ENCODE data around the gene STAP1. TPM values are rescaled to one million over a fixed set of nuclear protein-coding genes. Genes with fewer than 3 reads are reported as not detected.

STAP1 gene
- total and polyA plus RNA-seq, 2 of the 8 experiments (the other 6 are each of a cell fraction or from before 2014, with no cell fraction given), result not detected

DNA sequence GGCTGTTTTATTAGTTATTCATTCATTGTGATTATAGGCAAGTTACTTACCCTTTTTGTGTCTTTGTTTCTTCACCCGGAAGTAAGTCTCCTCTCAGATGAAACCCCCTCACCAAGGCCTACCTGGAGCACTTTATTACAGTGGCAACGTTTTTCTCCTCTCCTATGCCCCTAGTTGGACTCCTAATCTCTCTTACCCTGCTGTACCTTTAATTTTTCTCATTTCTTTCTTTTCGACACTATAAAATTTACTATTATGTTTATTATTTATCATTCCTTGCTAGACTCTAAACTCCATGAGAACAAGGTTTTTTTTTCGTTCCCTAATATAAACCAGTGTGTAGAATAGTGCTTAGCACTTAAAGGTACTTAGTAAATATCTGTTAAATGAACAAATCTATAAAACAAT is 17.5 kb downstream of the STAP1 start (continued):
- TF ChIP-seq, protein P1, sequence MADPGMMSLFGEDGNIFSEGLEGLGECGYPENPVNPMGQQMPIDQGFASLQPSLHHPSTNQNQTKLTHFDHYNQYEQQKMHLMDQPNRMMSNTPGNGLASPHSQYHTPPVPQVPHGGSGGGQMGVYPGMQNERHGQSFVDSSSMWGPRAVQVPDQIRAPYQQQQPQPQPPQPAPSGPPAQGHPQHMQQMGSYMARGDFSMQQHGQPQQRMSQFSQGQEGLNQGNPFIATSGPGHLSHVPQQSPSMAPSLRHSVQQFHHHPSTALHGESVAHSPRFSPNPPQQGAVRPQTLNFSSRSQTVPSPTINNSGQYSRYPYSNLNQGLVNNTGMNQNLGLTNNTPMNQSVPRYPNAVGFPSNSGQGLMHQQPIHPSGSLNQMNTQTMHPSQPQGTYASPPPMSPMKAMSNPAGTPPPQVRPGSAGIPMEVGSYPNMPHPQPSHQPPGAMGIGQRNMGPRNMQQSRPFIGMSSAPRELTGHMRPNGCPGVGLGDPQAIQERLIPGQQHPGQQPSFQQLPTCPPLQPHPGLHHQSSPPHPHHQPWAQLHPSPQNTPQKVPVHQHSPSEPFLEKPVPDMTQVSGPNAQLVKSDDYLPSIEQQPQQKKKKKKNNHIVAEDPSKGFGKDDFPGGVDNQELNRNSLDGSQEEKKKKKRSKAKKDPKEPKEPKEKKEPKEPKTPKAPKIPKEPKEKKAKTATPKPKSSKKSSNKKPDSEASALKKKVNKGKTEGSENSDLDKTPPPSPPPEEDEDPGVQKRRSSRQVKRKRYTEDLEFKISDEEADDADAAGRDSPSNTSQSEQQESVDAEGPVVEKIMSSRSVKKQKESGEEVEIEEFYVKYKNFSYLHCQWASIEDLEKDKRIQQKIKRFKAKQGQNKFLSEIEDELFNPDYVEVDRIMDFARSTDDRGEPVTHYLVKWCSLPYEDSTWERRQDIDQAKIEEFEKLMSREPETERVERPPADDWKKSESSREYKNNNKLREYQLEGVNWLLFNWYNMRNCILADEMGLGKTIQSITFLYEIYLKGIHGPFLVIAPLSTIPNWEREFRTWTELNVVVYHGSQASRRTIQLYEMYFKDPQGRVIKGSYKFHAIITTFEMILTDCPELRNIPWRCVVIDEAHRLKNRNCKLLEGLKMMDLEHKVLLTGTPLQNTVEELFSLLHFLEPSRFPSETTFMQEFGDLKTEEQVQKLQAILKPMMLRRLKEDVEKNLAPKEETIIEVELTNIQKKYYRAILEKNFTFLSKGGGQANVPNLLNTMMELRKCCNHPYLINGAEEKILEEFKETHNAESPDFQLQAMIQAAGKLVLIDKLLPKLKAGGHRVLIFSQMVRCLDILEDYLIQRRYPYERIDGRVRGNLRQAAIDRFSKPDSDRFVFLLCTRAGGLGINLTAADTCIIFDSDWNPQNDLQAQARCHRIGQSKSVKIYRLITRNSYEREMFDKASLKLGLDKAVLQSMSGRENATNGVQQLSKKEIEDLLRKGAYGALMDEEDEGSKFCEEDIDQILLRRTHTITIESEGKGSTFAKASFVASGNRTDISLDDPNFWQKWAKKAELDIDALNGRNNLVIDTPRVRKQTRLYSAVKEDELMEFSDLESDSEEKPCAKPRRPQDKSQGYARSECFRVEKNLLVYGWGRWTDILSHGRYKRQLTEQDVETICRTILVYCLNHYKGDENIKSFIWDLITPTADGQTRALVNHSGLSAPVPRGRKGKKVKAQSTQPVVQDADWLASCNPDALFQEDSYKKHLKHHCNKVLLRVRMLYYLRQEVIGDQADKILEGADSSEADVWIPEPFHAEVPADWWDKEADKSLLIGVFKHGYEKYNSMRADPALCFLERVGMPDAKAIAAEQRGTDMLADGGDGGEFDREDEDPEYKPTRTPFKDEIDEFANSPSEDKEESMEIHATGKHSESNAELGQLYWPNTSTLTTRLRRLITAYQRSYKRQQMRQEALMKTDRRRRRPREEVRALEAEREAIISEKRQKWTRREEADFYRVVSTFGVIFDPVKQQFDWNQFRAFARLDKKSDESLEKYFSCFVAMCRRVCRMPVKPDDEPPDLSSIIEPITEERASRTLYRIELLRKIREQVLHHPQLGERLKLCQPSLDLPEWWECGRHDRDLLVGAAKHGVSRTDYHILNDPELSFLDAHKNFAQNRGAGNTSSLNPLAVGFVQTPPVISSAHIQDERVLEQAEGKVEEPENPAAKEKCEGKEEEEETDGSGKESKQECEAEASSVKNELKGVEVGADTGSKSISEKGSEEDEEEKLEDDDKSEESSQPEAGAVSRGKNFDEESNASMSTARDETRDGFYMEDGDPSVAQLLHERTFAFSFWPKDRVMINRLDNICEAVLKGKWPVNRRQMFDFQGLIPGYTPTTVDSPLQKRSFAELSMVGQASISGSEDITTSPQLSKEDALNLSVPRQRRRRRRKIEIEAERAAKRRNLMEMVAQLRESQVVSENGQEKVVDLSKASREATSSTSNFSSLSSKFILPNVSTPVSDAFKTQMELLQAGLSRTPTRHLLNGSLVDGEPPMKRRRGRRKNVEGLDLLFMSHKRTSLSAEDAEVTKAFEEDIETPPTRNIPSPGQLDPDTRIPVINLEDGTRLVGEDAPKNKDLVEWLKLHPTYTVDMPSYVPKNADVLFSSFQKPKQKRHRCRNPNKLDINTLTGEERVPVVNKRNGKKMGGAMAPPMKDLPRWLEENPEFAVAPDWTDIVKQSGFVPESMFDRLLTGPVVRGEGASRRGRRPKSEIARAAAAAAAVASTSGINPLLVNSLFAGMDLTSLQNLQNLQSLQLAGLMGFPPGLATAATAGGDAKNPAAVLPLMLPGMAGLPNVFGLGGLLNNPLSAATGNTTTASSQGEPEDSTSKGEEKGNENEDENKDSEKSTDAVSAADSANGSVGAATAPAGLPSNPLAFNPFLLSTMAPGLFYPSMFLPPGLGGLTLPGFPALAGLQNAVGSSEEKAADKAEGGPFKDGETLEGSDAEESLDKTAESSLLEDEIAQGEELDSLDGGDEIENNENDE (IDR thresholded peaks at IDR 0.05; ENCODE audit: insufficient replicate concordance, low read length), result no peak
- TF ChIP-seq CTBP2 (IDR thresholded peaks at IDR 0.05; ENCODE audit: borderline replicate concordance, insufficient read depth, insufficient read length, low read length), result no peak
- no peak for TF ChIP-seq CBX8 (IDR thresholded peaks at IDR 0.05; ENCODE audit: borderline replicate concordance, low read depth, low read length)

All from H1 (cell line).